ENCODE measurements around the gene SEC31B.

SEC31B gene

DNA sequence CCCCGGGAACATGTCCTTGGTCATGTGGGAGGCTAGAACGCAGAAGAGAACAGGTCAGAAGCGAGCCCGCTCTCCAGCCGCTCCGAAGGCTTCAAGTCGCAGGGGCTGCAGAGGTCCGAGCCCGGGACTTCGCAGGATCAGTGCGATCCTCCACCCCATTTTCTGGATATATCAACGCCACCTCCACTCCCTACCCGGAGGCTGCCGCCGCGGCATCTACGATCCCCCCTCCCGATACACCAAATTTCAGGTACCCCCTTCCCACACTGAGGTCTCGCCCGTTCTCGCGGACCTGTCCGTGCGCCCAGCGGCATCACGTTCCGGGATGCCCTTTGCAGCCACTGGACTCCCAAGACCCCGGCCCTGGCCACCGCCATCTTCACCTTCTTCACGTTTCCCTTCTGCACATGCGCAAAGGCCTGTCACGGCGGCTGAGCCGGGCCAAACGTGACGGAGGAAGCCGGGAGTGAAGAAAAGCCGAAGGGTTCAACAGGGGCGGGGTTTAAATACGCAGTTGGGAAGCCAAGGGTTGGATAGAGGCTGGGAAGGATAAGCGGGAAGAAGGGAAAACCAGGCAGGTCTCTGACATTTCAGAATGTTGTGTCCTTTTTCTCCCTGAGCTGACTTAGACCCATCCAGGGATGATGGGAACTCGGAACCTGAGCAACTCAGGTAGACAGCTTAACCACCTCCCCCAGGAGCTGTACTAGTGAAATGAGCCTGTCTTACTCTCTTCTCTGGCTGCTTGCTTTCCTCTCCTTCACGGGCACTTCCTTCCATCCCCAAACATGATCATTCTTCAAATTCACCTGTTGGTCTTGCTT, 10.0 kb upstream of the SEC31B start, which contains the start of gene NDUFB8:
TSS of gene NDUFB8 (minus strand) at position 397 of the 824 bp plus-strand sequence. CDS start at position 377, 20 bp downstream.
- DNase-seq (ENCODE audit: extremely low read depth in 1 of 2, low read depth in 1 of 2), result peak; percentile 67 to 78

DNA sequence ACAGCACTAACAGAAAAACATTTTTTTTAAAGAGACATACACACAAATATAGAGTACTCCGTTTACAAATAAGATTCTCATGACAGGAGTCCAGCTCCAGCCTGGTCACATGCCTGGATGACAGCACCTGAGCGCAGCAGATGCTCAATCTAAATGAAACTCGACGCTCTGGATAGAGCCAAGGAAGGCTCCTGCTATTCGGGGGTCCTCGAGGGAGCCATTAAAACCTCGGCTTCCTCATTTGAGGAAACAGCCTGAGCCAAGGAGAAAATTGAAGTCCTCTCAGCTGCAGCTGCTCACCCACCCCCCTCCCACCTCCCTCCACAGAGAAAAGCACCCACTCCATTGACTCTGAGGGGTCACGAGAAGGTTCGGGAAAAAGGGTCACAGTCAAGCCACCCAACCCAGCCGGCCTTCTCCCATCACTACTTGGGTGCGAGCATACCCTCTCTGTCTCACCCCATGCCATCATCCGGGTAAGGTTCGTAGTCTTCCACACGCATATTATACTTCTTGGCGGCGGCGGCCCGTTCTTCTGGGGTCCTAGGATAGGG, 9.3 kb upstream of the SEC31B start:
- DNase-seq (ENCODE audit: extremely low read depth in 1 of 2, low read depth in 1 of 2), result no peak

DNA sequence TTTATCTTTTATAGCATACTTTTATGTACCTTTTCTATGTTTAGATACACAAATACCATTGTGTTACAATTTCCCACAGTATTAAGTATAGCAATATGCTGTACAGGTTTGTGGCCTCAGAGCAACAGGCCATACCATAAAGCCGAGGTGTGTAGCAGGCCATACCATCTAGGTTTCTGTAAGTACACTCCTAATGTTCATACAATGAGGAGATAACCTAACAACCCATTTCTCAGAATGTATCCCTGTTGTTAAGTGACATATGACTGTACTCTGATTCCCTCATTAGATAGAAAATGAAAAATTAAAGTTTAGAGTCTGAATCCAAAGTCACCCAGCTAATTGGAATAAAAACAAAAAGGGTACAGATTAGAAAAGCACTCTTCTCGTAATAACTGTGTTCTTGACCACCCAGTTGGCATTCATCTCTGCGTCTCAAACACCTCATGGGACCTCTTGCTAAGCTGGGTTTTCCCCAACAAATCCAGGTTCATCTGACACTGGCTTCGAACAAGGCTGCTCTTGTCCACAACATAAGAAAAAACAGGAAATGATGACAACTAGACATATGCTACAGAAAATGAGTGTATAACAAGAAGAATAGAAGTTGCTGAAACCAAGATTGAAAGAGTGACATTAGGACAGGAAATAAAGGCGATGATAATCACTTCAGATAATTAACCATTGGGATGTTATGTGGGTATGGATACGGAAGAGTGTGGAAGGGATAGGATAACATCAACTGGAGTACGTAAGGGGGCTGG, 8.6 kb upstream of the SEC31B start:
- DNase-seq (ENCODE audit: extremely low read depth in 1 of 2, low read depth in 1 of 2), result no peak

GRCh38 chr10:100524638-100525037, 5.0 kb upstream of the SEC31B start:
- no peak for DNase-seq (ENCODE audit: extremely low read depth in 1 of 2, low read depth in 1 of 2)

GRCh38 chr10:100524206-100524605, 4.5 kb upstream of the SEC31B start:
- DNase-seq (ENCODE audit: extremely low read depth in 1 of 2, low read depth in 1 of 2), result no peak

- DNase-seq (ENCODE audit: extremely low read depth in 1 of 2, low read depth in 1 of 2), result no peak
Measured at GRCh38 chr10:100522945-100523344, 3.3 kb upstream of the SEC31B start.

- DNase-seq (ENCODE audit: extremely low read depth in 1 of 2, low read depth in 1 of 2), result no peak
Measured at GRCh38 chr10:100522107-100522801, 2.6 kb upstream of the SEC31B start.

DNA sequence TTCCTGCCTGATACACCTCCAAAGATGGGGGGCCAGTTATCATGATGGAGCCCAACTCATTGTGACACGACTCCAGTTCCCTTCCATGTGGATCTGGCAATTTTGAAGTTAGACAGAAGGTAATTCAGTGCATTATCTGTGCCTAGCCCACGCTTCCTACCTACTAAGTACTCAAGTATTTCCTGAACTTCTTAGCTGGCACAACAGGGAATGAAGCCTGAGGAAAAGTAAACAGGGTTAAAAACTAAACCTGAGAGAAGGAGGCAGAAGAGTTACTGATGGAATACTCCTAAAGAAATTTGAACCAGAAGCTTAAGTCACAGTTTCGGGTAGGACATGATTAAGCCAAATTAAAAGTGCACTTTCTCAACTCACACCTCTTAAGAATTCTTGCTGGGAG, 1.1 kb upstream of the SEC31B start:
- DNase-seq (ENCODE audit: extremely low read depth in 1 of 2, low read depth in 1 of 2), result no peak

DNA sequence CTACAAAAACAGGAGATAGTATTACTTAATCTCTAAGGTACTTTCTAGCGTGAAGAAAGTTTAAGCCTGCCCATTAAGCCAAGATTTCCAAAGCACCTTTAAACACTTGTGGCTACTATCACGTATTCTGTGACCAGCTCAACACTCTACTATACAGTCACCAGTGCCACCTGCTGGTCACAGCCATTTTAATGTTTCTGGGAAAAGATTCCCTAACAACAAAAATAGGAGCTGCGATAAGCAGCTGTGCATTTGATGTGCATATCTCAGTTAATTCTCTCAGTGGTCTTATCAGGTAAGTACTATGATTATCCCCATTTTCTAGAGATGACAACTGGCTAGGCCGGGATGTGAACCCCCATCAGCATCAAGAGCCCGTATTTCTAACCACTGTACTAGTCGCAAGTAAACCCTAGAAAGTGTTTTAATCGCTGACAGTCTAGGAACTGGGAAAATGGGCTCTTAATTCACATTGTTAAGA, 860 bp downstream of the SEC31B start:
- DNase-seq (ENCODE audit: extremely low read depth in 1 of 2, low read depth in 1 of 2), result peak in 1 of 2 donors; percentile 34

- DNase-seq (ENCODE audit: extremely low read depth in 1 of 2, low read depth in 1 of 2), result no peak
Measured at GRCh38 chr10:100516847-100517246, 2.8 kb downstream of the SEC31B start.

GRCh38 chr10:100515612-100516011, 4.0 kb downstream of the SEC31B start:
- no peak for DNase-seq (ENCODE audit: extremely low read depth in 1 of 2, low read depth in 1 of 2)

DNA sequence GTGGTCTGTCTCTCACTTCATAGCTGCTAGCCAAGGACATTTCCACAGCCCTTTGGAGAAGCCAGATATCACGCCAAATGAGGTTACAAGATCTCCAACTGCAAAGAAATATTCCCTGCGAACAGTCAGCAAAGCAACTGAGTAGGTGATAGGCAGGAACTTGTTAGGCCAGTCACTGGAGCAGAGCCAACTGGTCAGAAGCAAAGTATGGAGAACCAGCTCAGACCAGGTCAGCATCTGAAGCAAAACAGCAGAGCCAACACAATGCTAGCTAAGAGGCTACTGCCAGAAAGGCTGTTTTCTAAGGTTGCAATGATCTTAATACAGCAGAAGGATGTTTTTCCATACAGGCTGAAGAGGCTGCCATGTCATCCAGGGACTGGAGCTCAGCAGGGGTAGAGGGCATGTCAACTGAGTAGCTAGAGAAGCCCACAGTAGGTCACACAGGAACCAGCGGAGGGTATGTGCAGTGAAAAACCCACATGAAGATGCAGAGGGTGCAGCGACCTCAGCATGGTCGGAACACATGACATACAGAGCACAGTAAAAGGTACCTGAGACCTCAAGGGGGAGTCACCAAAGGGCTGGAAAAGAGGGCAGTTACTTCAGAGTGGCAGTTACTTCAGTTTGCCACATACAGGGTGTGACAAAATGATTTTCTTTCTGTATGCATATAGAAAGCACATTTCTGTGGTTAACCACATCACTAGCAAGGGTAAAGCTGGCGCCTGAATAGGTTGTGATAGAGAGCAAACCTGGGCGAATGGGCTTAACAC, 8.9 kb downstream of the SEC31B start:
- DNase-seq (ENCODE audit: extremely low read depth in 1 of 2, low read depth in 1 of 2), result peak; percentile 32 to 60

DNA sequence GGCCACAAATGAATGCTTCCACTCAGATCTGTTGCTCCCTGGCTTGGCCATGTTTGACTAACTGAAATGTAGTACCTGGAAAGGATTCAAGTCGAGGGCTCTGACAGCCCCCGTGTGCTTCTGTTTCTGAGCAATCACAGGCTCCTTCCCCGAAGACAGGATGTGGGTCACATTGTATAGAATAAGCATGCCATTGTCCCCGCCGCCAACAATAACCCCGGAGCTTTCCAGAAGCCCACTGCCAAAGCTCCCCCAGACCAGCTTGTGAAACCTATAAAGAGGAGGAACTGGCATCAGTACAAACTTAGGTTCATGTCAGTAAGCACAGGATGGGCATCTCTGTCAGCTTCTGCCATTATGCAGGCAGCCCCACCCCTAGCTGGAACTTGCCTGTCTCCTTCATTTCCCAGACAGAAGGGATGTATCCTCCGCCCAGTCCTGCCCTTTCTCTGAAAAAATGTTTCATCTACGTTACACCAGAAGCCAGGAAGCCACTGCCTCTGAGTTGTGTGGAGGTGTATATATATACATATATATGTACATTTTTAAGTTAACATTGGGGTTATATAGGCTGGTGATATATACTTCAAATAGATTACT, 10.3 kb downstream of the SEC31B start:
- DNase-seq (ENCODE audit: extremely low read depth in 1 of 2, low read depth in 1 of 2), result no peak

DNA sequence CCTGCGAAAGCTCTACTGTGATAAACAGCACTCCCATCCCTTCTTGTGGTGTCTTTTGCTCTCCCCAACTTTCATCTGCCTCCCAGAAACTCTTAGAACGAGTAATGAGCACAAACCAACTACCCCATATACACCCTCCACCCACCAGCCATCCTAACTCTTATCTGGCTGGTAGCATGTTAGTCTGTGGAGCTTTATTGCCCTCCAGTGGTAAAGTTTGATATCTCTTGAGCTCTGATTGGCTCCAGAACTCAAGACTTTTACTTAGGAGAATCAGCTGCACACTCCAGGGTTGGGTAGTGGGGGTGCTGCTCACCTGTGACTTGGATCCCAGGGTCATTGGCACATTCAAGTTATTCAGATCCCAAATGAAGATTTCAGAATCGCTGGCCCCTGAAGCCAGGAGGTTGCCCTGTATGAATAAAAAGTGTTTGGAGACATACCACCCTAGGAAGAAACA, 10.9 kb downstream of the SEC31B start:
- no peak for DNase-seq (ENCODE audit: extremely low read depth in 1 of 2, low read depth in 1 of 2)

DNA sequence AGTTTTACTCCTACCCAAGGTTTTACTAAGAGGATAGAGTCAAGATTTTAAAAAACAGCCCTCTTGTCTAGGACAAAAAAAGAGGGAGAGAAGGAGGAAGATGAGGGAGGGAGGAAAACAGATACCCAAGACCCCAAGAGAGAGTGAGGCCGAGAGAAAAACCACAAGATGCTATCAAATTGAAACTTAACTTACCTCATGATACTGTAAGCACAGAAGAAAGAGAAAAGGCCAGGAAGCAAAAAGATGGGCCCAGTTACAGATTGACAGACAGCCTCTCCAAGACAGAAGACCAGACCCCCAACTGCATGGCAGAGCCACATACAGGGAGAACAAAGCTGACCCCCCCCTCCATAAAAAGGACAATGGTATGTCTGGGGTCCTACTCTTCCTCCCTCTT, 11.4 kb downstream of the SEC31B start:
- no peak for DNase-seq (ENCODE audit: extremely low read depth in 1 of 2, low read depth in 1 of 2)

DNA sequence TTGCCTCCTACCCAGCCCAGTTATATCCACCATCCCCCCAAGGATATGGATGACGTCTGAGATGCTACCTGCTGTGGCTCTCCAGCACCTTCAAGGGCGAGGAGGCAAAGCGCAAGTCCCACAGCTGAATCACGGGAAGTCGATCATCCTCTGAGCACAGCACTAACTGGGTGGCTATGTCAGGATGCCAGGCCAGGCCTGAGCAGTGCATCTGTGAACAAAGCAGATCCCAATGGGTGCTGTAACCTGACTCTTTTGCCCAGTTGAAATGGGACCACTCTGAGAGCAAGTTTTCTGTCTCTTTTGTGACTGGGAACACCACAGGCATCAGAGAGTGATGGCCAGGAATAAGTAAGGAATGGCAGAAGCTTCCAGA, 12.3 kb downstream of the SEC31B start:
- no peak for DNase-seq (ENCODE audit: extremely low read depth in 1 of 2, low read depth in 1 of 2)

GRCh38 chr10:100506596-100507356, 12.9 kb downstream of the SEC31B start:
- DNase-seq (ENCODE audit: extremely low read depth in 1 of 2, low read depth in 1 of 2), result no peak

DNA sequence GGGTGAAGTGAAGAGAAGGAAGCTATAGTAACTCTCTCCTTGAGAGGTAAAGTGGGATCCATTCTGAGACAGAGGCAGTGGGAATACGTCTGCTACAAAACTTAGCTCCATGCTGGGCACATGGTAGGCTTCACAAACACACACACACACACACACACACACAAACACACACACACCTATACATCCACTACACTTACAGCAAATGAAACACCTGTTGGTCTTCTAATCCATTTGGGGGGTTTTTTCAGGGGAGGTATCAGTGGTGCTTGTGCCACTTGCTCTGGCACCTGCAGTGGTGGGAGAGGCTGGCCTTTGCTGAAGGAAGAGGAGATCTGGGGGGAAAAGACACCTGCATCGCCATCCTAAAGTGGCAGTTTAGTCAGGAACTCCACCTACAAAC, 14.5 kb downstream of the SEC31B start:
- no peak for DNase-seq (ENCODE audit: extremely low read depth in 1 of 2, low read depth in 1 of 2)

- DNase-seq (ENCODE audit: extremely low read depth in 1 of 2, low read depth in 1 of 2), result no peak
Measured at GRCh38 chr10:100504096-100504495, 15.6 kb downstream of the SEC31B start.
